Right hindlimb (tissue), 1 donor: ENCODE results near the gene GSX1.
A peak's percentile ranks its signal among the peaks of the same experiment; 100 is the strongest.
"Not testable (repeated sequence)": the region's sequence is repeated elsewhere in the genome, so short reads cannot be mapped to it uniquely, and the experiment has no call there.

Source experiments
- DNase-seq: peaks from one replicate; pipeline ENCODE4 v3.0.0-alpha.2; 2018

GSX1 gene

GRCh38 chr13:27792393-27793218, at the start of gene GSX1:
Gene GSX1, plus strand, starts transcription at chr13:27792483. Its CDS starts 208 bp downstream, at chr13:27792691.
- peak; percentile 83 for DNase-seq

DNA sequence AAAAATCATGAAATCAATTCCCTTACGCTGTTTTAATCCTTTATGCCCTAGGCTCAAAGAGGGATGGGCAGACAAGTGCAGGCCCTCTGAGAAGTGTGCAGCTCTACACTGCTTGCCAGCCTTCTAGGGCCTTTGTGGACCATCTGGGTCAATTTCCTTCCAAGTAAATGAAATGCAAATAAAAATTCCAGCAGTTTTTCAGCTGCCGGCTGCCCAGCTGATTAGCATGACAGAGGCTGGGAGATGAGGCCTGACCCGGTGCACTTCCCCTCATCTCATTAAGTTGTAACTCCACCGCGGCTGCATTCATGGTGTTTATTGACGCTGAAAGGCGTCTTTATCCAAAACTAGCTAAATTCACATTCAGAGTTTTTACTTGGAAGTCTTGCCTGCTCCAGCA, 47.5 kb upstream of the GSX1 start:
- no peak for DNase-seq

DNA sequence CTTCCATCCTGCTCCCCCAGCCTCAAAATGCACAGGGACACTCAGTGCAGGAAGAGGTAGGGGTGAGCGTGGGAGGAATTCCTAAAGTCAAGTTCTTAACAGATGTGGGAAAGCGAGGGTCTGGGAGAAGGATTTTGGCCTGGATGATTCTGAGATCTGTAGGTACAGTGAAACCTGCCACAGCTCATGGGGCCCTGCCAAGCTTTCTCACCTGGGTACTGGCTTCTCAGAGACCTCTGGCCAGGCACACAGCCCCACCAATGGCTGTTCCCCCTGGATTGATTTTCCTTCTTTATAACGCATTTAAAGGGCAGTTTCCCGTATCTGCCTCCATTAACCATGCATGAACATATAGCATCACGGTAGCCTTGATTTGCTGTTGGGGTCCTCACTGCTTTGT, 47.0 kb upstream of the GSX1 start:
- DNase-seq = no peak

DNA sequence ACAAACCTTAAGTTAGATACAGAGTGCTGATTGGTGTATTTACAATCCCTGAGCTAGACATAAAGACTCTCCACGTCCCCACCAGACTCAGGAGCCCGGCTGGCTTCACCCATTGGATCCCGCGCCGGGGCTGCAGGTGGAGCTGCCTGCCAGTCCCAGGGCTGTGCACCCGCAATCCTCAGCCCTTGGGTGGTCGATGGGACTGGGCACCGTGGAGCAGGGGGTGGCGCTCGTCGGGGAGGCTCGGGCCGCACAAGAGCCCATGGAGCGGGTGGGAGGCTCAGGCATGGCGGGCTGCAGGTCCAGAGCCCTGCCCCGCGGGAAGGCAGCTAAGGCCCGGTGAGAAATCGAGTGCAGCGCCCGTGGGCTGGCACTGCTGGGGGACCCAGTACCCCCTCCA, 44.1 kb upstream of the GSX1 start:
- not testable (repeated sequence) for DNase-seq

GRCh38 chr13:27751953-27752532, 40.2 kb upstream of the GSX1 start:
- DNase-seq = no peak

DNA sequence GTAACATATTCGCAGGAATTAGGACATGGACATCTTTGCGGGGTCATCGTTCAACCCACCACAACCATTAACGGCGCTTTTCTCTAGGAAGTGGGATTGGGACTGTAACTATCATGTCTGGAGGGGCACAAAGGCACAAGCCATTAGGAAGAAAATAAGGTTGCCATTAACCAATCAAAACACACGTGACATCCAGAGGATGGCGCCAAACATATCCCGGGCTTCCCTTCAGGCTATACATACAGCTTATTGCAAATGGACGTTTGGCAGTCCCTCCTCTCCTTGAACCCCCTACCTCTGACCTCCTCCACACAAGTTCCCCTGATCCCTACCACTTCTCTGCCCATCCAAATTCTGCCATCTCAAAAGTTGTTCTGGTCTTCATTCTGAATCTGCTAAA, 26.6 kb upstream of the GSX1 start:
- no peak for DNase-seq

- no peak for DNase-seq
Observed at GRCh38 chr13:27770809-27771208, 21.5 kb upstream of the GSX1 start.

DNA sequence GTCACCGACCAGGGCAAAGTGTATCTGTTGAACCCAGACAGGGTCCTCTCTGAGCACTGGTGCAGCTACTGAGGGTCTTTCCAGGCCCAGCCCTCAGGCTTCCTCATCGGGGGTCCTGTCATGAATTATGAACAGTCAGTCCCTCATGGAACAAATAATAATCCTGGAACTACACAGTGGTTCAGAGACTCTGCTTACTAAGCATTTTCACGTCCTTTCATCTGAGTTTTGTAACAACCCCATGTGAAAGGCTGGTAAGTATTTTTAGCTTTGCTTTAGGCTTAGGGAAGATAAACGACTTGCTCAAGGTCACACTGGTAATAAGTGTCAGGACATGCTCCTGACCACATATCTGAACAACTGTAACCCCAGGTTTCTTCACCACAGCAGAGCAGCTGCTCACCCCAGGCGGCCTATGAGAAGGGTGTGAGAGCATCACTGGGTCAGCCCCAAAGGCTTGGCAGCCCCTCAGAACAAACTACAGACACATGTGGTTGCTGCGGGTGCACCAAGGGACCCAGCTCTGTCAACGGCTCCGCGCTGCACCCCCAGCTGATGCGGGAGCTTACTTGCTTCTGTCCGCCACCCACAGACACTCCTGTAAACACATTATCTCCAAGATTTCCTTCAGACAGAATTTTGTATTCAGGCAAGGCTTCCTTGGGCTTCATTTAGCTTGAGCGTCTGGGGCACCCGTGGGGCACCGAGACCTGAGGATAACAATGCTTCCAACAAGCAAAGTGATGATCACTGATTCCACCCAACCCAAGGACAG, 19.4 kb upstream of the GSX1 start:
- DNase-seq = no peak

DNA sequence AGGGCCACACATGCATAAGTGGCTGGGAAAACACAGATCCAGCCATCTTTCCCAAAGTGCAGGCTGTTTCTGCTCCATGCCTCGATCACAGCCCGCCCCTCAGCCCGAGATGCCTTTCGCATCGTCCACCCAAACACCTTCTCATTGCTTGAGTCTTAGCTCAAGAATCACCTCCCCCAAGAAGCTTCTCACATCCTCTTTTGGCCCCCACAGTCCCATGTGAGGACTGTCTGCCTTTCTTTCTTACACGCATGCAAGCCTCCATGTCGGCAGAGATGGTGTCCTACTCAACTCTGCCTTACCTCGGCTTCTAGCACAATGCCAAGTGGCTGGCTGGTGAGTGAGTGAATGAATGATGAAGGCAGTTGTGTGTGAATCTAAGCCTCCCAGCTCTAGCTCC, 18.1 kb upstream of the GSX1 start:
- DNase-seq = no peak

GRCh38 chr13:27774651-27775050, 17.6 kb upstream of the GSX1 start:
- no peak for DNase-seq

- DNase-seq = no peak
Observed at GRCh38 chr13:27775943-27776342, 16.3 kb upstream of the GSX1 start.

GRCh38 chr13:27782151-27782550, 10.1 kb upstream of the GSX1 start:
- DNase-seq = no peak

- no peak for DNase-seq
Observed at GRCh38 chr13:27783111-27783510, 9.2 kb upstream of the GSX1 start.

GRCh38 chr13:27788271-27788670, 4.0 kb upstream of the GSX1 start:
- DNase-seq = no peak

GRCh38 chr13:27789153-27789494, 3.2 kb upstream of the GSX1 start:
- no peak for DNase-seq

GRCh38 chr13:27789495-27790303, 2.6 kb upstream of the GSX1 start:
- no peak for DNase-seq

DNA sequence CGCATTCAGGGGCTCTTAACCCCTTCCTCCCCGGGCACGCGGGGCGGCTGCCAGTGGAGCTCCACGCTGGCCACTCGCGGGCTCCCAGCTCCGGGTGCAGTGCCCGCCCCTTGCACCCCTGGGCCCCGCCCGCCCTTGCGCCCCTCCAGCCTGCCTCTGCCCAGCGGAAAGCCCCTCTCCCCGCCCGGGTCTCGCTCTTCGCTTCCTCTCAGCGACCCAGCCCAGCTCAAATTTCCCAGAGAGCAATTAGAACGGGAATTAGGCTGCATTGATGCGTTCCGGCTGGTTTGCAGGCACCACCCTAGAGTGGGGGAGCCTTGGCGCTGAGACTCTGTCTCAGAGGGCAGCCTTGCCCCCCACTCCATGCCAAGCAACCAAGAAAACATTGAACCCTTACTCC, 1.8 kb upstream of the GSX1 start:
- no peak for DNase-seq

DNA sequence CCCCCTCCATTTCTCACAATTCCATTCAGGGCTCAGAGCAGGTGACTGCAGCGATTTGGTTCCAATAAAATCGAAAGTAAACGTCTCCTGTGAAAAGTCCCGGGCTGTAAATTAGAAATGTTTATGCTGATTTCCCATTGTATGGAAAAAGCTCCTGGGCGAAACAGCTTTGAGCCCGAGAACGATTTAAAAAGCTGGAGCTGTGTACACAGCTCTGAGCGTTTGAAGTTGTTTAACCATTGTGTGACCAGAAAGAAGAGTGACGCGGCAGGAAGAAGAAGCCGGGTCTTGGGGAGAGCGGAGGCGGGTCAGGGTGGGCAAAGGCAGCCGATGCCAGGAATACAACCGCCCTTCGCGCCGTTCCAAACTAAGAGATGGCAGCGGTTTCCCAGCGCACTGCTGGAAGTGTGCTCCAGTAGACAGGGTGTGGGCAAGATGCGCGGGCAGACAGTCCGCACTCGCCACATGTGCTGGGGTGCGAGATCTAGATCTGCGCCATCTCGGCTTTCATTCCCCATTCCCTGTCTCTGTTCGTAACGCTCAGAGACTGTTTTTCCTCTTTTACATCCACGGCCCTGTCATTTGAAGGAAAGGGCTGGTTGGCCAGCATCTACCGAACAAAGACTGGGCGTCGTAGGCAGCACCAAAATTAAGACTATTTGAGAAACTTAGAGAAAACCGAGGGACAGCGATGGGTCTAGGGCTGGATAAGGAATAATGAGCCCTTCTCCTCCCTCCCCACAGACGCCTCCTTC, 960 bp upstream of the GSX1 start:
- no peak for DNase-seq

DNA sequence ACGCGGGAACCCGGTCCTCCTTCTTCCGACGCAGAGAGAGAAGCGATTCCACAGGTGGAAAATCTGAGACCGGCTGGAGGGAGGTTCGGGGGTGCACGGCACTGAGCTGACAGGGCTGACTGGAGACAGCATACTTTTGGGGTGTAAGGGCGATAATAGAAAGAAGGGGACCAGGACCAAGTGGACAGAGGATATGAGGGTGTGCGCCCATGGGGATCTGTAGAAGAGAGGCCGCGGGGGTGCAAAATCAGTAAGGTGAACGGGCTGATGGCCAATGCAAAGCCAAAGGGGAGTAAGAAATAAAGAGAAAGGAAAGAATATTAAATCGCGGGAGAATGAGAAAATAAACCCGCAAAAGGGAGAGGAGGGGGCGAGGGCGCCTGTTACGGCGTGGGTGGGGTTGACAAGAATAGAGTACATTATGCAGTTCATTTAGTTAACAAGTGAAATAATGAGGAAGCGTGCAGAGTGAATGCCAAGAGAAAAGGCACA, 336 bp upstream of the GSX1 start:
- no peak for DNase-seq

GRCh38 chr13:27793507-27794367, 1.5 kb downstream of the GSX1 start:
- DNase-seq = no peak

- DNase-seq = no peak
Observed at GRCh38 chr13:27794368-27794691, 2.0 kb downstream of the GSX1 start.
